Measurements from ENCODE around the gene MTA1.

GRCh38 chr14:105497671-105498429 is 78.2 kb downstream of the MTA1 start:
- no peak for TF ChIP-seq CTCF (IDR thresholded peaks at IDR 0.05)
- no peak for TF ChIP-seq POLR2A (IDR thresholded peaks at IDR 0.05)

All from uterus (tissue), 2 donors.